Measurements from ENCODE around the gene RPGRIP1L. TPM values are rescaled to one million over a fixed set of nuclear protein-coding genes. Genes with fewer than 3 reads are reported as not detected.

RPGRIP1L gene
- polyA plus RNA-seq, 6 donors from 2014 or later: 2.0 to 3.4 (median 2.7) TPM

GRCh38 chr16:53666786-53667415, 36.8 kb downstream of the RPGRIP1L start:
- H3K9me3 Mint-ChIP-seq: no peaks in the 10 kb centered on the region
- DNase-seq: no peak
- H3K27me3 Mint-ChIP-seq: no peaks in the 10 kb centered on the region
- ATAC-seq (ENCODE audit: low read depth in 2 of 2): no peak
- H3K27ac Mint-ChIP-seq: no peak overlapping the region
- no peak overlapping the region for H3K4me3 Mint-ChIP-seq
- H3K36me3 Mint-ChIP-seq: no peaks in the 10 kb centered on the region
- H3K4me1 Mint-ChIP-seq: no peaks in the 10 kb centered on the region

GRCh38 chr16:53664724-53665345, 38.8 kb downstream of the RPGRIP1L start:
- Mint-ChIP-seq H3K27me3 (no peaks in the 10 kb centered on the region), H3K9me3 (no peaks in the 10 kb centered on the region), H3K4me3 (no peak overlapping the region), H3K27ac (no peak overlapping the region), H3K4me1 (no peaks in the 10 kb centered on the region), H3K36me3 (no peaks in the 10 kb centered on the region)
- ATAC-seq (ENCODE audit: low read depth in 2 of 2): no peak
- no peak for DNase-seq

- DNase-seq: no peak
- Mint-ChIP-seq H3K4me1 (no peaks in the 10 kb centered on the region), H3K4me3 (no peak overlapping the region), H3K36me3 (no peaks in the 10 kb centered on the region), H3K27me3 (no peaks in the 10 kb centered on the region), H3K27ac (no peak overlapping the region), H3K9me3 (no peaks in the 10 kb centered on the region)
- no peak for ATAC-seq (ENCODE audit: low read depth in 2 of 2)
These were observed 41.6 kb downstream of the RPGRIP1L start for GRCh38 chr16:53662072-53662471.

GRCh38 chr16:53654946-53655345, 48.7 kb downstream of the RPGRIP1L start:
- no peaks in the 10 kb centered on the region for H3K4me1 Mint-ChIP-seq
- H3K27ac Mint-ChIP-seq: no peak overlapping the region
- ATAC-seq (ENCODE audit: low read depth in 2 of 2) (no peak), DNase-seq (no peak)
- peaks cover 5 to 24% of the 10 kb centered on the region in 2 donors for H3K36me3 Mint-ChIP-seq
- no peak overlapping the region for H3K4me3 Mint-ChIP-seq
- H3K27me3 Mint-ChIP-seq: no peaks in the 10 kb centered on the region
- H3K9me3 Mint-ChIP-seq: no peaks in the 10 kb centered on the region

GRCh38 chr16:53651357-53651756, 52.3 kb downstream of the RPGRIP1L start:
- H3K36me3 Mint-ChIP-seq: peaks cover 18 to 31% of the 10 kb centered on the region in 2 donors
- no peaks in the 10 kb centered on the region for H3K27me3 Mint-ChIP-seq
- H3K4me3 Mint-ChIP-seq: no peak overlapping the region
- ATAC-seq (ENCODE audit: low read depth in 2 of 2) (no peak), DNase-seq (no peak)
- peaks cover 0 to under 1% (median 0%) of the 10 kb centered on the region in 7 donors for H3K9me3 Mint-ChIP-seq
- no peak overlapping the region for H3K27ac Mint-ChIP-seq
- H3K4me1 Mint-ChIP-seq: no peaks in the 10 kb centered on the region

- H3K4me3 Mint-ChIP-seq: no peak overlapping the region
- no peak overlapping the region for H3K27ac Mint-ChIP-seq
- H3K27me3 Mint-ChIP-seq: no peaks in the 10 kb centered on the region
- peaks cover 32 to 40% of the 10 kb centered on the region in 2 donors for H3K36me3 Mint-ChIP-seq
- no peaks in the 10 kb centered on the region for H3K4me1 Mint-ChIP-seq
- H3K9me3 Mint-ChIP-seq: peaks cover 12 to 35% (median 17%) of the 10 kb centered on the region in 7 donors
- DNase-seq (no peak), ATAC-seq (ENCODE audit: low read depth in 2 of 2) (no peak)
These were observed 57.2 kb downstream of the RPGRIP1L start for GRCh38 chr16:53646506-53646905.

- H3K36me3 Mint-ChIP-seq: peaks cover 40 to 42% of the 10 kb centered on the region in 2 donors
- H3K27ac Mint-ChIP-seq: no peak overlapping the region
- H3K4me3 Mint-ChIP-seq: no peak overlapping the region
- ATAC-seq (ENCODE audit: low read depth in 2 of 2) (no peak), DNase-seq (no peak)
- no peaks in the 10 kb centered on the region for H3K4me1 Mint-ChIP-seq
- no peaks in the 10 kb centered on the region for H3K27me3 Mint-ChIP-seq
- peaks cover 12 to 35% (median 17%) of the 10 kb centered on the region in 7 donors for H3K9me3 Mint-ChIP-seq
These were observed 60.2 kb downstream of the RPGRIP1L start for GRCh38 chr16:53643474-53643873.

GRCh38 chr16:53642094-53642493, 61.6 kb downstream of the RPGRIP1L start:
- H3K4me1 Mint-ChIP-seq: no peaks in the 10 kb centered on the region
- H3K36me3 Mint-ChIP-seq: peaks cover 34 to 37% of the 10 kb centered on the region in 2 donors
- peaks cover 12 to 35% (median 17%) of the 10 kb centered on the region in 7 donors for H3K9me3 Mint-ChIP-seq
- no peak overlapping the region for H3K27ac Mint-ChIP-seq
- DNase-seq (no peak), ATAC-seq (ENCODE audit: low read depth in 2 of 2) (no peak)
- no peak overlapping the region for H3K4me3 Mint-ChIP-seq
- no peaks in the 10 kb centered on the region for H3K27me3 Mint-ChIP-seq

- Mint-ChIP-seq H3K27ac (peak overlapping the region in 1 of 6 donors; percentile 11), H3K27me3 (no peaks in the 10 kb centered on the region), H3K4me3 (no peak overlapping the region), H3K36me3 (peaks cover 7 to 15% of the 10 kb centered on the region in 2 donors), H3K9me3 (no peaks in the 10 kb centered on the region), H3K4me1 (no peaks in the 10 kb centered on the region)
- ATAC-seq (ENCODE audit: low read depth in 2 of 2): no peak
- no peak for DNase-seq
These were observed 66.7 kb downstream of the RPGRIP1L start for GRCh38 chr16:53636978-53637377.

- Mint-ChIP-seq H3K9me3 (no peaks in the 10 kb centered on the region), H3K36me3 (peaks cover 5 to 7% of the 10 kb centered on the region in 2 donors), H3K4me3 (no peak overlapping the region), H3K27me3 (no peaks in the 10 kb centered on the region), H3K4me1 (no peaks in the 10 kb centered on the region), H3K27ac (peak overlapping the region in 1 of 6 donors; percentile 0)
- no peak for ATAC-seq (ENCODE audit: low read depth in 2 of 2)
- no peak for DNase-seq
These were observed 71.1 kb downstream of the RPGRIP1L start for GRCh38 chr16:53632526-53632925.

GRCh38 chr16:53631236-53632025, 72.2 kb downstream of the RPGRIP1L start:
- peaks cover 5 to 7% of the 10 kb centered on the region in 2 donors for H3K36me3 Mint-ChIP-seq
- H3K27me3 Mint-ChIP-seq: no peaks in the 10 kb centered on the region
- DNase-seq (no peak), ATAC-seq (ENCODE audit: low read depth in 2 of 2) (no peak)
- no peaks in the 10 kb centered on the region for H3K9me3 Mint-ChIP-seq
- no peaks in the 10 kb centered on the region for H3K4me1 Mint-ChIP-seq
- no peak overlapping the region for H3K27ac Mint-ChIP-seq
- no peak overlapping the region for H3K4me3 Mint-ChIP-seq

GRCh38 chr16:53629607-53630312, 73.9 kb downstream of the RPGRIP1L start:
- H3K4me1 Mint-ChIP-seq: no peaks in the 10 kb centered on the region
- ATAC-seq (ENCODE audit: low read depth in 2 of 2) (no peak), DNase-seq (no peak)
- H3K36me3 Mint-ChIP-seq: peaks cover 4 to 6% of the 10 kb centered on the region in 2 donors
- no peak overlapping the region for H3K4me3 Mint-ChIP-seq
- H3K27me3 Mint-ChIP-seq: no peaks in the 10 kb centered on the region
- peaks cover 0 to 2% (median 0%) of the 10 kb centered on the region in 7 donors for H3K9me3 Mint-ChIP-seq
- H3K27ac Mint-ChIP-seq: peak overlapping the region in 1 of 6 donors; percentile 20

- Mint-ChIP-seq H3K4me3 (no peak overlapping the region), H3K36me3 (no peaks in the 10 kb centered on the region), H3K9me3 (peaks cover 0 to 2% (median 0%) of the 10 kb centered on the region in 7 donors), H3K4me1 (no peaks in the 10 kb centered on the region), H3K27me3 (no peaks in the 10 kb centered on the region), H3K27ac (no peak overlapping the region)
- ATAC-seq (ENCODE audit: low read depth in 2 of 2) (no peak), DNase-seq (no peak)
These were observed 74.5 kb downstream of the RPGRIP1L start for GRCh38 chr16:53629151-53629550.

All from naive B cell (primary cell).